Ureter (tissue), 1 donor: ENCODE measurements around the gene MFNG. TPM values are rescaled to one million over a fixed set of nuclear protein-coding genes. Genes with fewer than 3 reads are reported as not detected.

Source experiments
- DNase-seq: peaks from one replicate; pipeline ENCODE4 v3.0.0-alpha.2; 2020; ENCODE audit warnings: low spot score
- total RNA-seq: library from RNA; stranded (reverse); gene quantifications from one replicate; pipeline ENCODE4 v1.2.4, GENCODE V29; 2023
- donor health status: DM: yes; HTN: yes; CAD: no.

Gene MFNG
- total RNA-seq, 1 donor from 2014 or later = 20.3 TPM

DNA sequence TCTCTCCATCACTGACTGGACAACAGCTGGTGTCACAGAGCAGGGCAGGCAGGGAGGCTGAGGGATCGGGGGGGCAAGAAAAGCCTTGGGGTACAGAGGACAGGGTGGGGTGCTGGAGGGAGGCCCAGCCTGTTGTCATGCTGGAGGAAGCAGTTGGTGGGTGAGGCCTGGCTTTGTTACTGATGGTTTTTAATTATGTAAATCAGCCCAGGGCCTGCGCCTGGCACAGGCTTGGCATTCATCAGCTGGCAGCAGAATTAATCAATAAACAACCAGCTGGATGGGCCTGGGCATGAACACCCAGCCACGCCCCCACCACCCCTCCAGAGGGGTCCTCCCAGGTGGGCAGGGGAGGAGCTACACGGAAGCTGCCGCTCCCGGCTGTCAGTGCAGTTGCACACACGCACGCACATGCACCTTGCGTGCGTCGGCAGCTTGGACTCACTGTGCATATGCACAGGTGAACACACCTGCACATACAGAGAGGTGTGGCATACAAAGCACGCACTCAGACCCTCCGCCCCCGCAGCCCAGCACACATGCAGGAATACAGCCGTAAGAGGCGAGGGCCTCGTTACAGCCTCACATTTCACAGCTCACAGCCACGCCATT, 37.6 kb downstream of the MFNG start:
- DNase-seq = no peak

GRCh38 chr22:37445501-37445900, 40.7 kb downstream of the MFNG start:
- DNase-seq = no peak

- DNase-seq = no peak
Measured at GRCh38 chr22:37443977-37444376, 42.2 kb downstream of the MFNG start.

DNA sequence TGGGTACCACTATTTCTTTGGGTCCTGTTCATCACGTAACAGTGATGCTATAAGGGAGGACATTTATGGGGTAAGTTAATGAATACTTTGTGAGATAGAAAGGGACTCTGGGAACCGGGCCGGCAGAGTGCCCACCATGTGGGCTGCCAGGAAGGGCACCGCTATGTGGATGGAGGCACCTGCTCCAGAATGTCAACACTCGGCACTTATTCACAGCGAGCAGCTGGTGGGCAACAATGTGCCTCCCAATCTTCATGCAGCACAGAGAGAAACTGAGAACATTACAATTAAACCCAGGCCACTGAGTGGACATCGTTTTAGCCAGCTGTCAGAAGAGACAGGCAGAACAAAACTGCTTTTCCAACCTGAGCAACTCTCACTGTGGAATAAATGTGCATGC, 43.1 kb downstream of the MFNG start:
- DNase-seq = no peak

- DNase-seq = no peak
Measured at GRCh38 chr22:37442537-37442936, 43.6 kb downstream of the MFNG start.

- DNase-seq = no peak
Measured at GRCh38 chr22:37442135-37442534, 44.0 kb downstream of the MFNG start.

GRCh38 chr22:37440875-37441274, 45.3 kb downstream of the MFNG start:
- no peak for DNase-seq

DNA sequence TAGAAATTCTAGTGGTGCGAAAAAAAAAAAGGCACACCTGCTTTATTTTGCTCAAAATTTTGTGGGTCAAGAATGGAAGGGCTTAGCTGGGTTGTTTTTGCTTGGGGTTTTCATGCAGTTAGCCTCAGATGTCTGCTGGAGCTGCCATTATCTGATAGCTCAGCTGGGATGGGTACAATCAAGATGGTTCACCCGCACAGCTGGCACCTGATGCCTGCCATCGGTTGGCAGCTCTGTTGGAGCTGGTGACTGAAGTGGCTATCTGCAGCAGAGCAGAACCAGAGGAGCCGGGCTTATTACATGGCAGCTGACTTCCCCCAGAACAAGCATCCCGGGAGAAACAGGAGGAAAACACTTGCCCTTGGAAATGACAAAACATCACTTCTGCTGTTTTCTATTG, 46.8 kb downstream of the MFNG start:
- no peak for DNase-seq

GRCh38 chr22:37435970-37436603, 50.1 kb downstream of the MFNG start:
- no peak for DNase-seq

GRCh38 chr22:37433786-37434185, 52.4 kb downstream of the MFNG start:
- DNase-seq = no peak

- DNase-seq = no peak
Measured at GRCh38 chr22:37432708-37433054, 53.5 kb downstream of the MFNG start.

GRCh38 chr22:37431801-37432707, 54.1 kb downstream of the MFNG start:
- no peak for DNase-seq

DNA sequence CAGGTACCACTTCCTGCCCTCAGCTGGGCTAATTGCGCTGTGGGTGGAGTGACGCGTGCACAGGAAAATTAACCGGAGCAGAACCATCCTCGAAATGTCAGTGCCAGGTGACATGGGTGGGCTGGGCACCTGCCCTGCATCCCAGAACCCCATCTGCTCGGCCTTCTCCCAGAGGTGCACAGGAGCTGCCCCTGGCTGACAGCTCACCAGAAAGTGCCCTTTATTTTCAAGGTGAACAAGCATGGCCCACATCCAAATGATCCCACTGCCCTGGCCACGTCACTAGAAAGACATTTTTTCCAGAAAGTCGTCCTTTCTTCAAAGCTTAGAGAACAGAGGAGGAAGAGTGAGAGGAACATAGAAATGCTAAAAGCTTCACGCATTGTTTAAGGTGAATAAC, 54.8 kb downstream of the MFNG start:
- DNase-seq = no peak

DNA sequence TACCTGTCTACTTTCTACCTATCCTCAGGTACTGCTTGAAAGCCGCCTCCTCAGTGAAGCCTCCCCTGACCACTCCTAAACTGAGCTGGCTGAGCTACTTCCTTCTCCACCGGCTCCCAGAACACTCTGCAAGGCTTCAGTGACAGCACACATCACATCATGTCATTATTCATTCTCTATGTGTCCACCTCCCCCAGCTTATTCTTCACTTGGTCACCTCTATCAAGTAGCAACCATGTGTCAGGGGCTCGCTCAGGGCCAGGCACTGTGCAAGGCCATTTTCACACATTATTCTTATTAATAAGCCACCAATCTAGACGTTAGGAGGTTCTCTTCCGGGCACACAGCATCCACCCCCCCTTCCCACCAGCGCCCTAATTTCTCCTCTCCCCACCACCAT, 55.2 kb downstream of the MFNG start:
- no peak for DNase-seq

GRCh38 chr22:37428649-37429586, 57.3 kb downstream of the MFNG start:
- DNase-seq = no peak

DNA sequence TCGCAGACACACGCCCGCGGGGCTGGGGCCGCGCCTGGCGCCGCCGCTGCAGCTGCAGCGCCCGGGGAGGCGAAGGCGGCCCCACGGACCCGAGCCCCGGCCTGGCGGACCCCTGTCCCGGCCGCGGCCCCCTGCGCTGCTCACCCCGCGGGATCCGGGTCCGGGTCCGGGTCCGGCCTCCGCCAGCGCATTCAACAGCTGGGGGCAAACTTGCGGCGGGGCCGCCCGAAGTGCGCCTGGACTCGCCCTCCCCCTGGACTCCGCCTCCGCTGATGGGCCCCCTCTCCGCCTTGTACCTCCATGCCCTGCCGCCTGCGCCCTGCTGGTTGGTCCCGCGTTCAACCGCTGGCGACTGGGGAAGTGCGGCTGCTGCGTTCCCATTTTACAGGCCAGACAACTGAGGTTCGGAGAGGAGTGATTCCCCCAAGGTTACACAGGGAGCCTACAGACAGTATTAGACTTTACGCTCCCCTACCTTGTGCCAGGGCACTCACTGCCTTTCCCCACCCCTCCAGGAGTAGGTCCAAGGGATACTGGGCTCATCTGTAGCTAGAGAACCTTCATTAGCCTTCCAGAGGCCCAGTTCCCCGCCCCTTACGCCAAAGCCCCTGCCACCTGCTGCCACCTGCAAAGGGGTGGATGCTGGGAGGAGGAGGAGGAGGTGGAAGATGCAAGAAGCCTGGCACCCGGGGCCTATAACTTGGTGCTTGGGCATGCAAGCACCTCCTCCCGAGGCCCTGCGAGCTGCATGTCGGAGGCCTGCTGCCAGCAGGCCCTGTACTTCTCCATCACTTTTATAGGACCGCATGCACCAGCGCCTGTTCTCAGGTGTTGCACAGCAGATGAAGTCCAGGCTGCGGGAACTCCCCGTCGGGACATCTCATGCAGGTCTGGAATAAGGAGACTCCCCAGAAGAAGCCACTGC, 58.2 kb downstream of the MFNG start:
- DNase-seq = no peak

DNA sequence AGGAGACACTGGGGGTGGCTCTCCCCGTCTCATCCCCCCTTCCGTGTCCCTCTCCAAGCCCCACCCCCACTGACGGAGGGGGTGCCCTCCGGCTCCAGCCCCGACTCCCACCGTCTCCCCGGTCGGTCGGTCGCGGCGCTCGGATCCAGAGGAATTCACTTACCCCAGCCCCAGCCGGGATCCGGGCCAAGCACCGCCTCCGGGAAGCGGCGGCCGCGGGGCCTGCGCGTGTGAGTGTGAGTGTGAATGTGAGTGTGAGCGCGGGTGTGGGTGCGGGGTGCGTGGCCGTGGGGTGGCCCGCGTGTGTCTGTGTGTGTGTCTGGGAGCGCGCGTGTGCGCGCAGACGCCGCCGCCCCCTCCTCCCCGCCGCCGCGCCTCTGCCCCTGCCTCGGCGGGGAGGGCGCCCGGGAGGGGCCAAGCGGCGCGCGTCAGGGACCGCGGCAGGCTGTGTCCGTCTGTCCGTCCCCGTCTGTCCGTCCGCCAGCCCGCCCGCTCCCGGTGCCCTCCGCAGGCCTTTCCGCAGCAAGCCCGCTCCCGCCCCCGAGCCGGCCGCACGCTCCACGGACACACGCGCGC, 59.0 kb downstream of the MFNG start, which contains the start of gene ELFN2:
ELFN2 (minus strand) TSS at position 345 of the 576 bp plus-strand sequence. CDS start 51,945 bp downstream, outside the sequence.
- DNase-seq = no peak

DNA sequence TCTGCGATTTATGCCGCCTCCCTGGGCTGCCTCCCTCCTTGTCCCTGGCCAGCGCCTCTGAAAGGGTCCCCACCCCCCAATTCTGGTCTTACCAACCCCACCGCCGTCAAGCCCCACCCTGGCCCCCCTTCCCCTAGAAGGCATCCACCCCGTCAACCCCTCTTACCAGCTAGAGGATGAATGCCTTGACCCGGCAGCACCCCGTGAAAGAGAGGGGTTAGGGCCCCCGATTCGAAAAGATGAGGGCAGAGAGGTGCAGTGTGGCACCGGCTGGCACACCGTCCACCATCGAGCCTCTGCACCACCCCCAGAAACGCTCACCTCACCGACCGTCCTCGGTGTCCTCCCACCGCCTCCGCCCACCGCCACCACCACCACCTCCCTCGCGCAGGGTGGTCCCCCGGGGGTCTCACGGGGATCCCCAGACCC, 59.5 kb downstream of the MFNG start:
- no peak for DNase-seq

GRCh38 chr22:37425800-37426705, 60.1 kb downstream of the MFNG start:
- DNase-seq = no peak
